Effector memory CD8-positive, alpha-beta T cell (primary cell): Measurements from ENCODE around the gene MAP3K7CL.

Source experiments
- ATAC-seq: fragments of 150-1000 bp; cut with Tn5 transposase; replicated peaks from 2 replicates; pipeline ENCODE4 v1.10.0; 2021; ENCODE audit warnings: mild to moderate bottlenecking, moderate library complexity
- DNase-seq, 3 experiments: peaks; one replicate each; pipeline ENCODE4 v3.0.0; 2021
- H3K27ac Mint-ChIP-seq, 2 donors: one replicate each; pipeline ENCODE4 v1.8.0; 2022; ENCODE audit warnings: mild to moderate bottlenecking in 2 of 2, mixed read lengths in 2 of 2, moderate library complexity in 2 of 2
- H3K27me3 Mint-ChIP-seq, 2 donors: one replicate each; pipeline ENCODE4 v1.8.0; 2022; ENCODE audit warnings: mixed read lengths in 2 of 2
- H3K36me3 Mint-ChIP-seq: one replicate; pipeline ENCODE4 v1.8.0; 2022; ENCODE audit warnings: mild to moderate bottlenecking, moderate library complexity, mixed read lengths; ENCODE audit not compliant: insufficient read depth
- H3K4me1 Mint-ChIP-seq, 2 donors: one replicate each; pipeline ENCODE4 v1.8.0; 2022; ENCODE audit warnings: low read depth in 2 of 2, mixed read lengths in 2 of 2
- H3K4me3 Mint-ChIP-seq, 2 donors: one replicate each; pipeline ENCODE4 v1.8.0; 2022; ENCODE audit warnings: mild to moderate bottlenecking in 2 of 2, mixed read lengths in 2 of 2, moderate library complexity in 2 of 2
- H3K9me3 Mint-ChIP-seq, 2 donors: one replicate each; pipeline ENCODE4 v1.8.0; 2022; ENCODE audit warnings: mixed read lengths in 2 of 2

The MAP3K7CL gene

GRCh38 chr21:29114765-29115500 is 15.5 kb upstream of the MAP3K7CL start:
- ATAC-seq: no peak
- H3K27me3 Mint-ChIP-seq: no peaks in the 10 kb centered on the region

GRCh38 chr21:29115899-29116298 is 14.5 kb upstream of the MAP3K7CL start:
- Mint-ChIP-seq H3K27me3 (no peaks in the 10 kb centered on the region), H3K9me3 (no peaks in the 10 kb centered on the region), H3K4me3 (no peak overlapping the region), H3K36me3 (no peaks in the 10 kb centered on the region), H3K4me1 (no peaks in the 10 kb centered on the region), H3K27ac (no peak overlapping the region)
- ATAC-seq: no peak
- DNase-seq: no peak

More at GRCh38 chr21:29114765-29115500, 15.5 kb upstream of the MAP3K7CL start:
- H3K36me3 Mint-ChIP-seq: no peaks in the 10 kb centered on the region
- no peak for DNase-seq
- H3K9me3 Mint-ChIP-seq: no peaks in the 10 kb centered on the region
- H3K4me3 Mint-ChIP-seq: no peak overlapping the region
- H3K4me1 Mint-ChIP-seq: no peaks in the 10 kb centered on the region
- H3K27ac Mint-ChIP-seq: no peak overlapping the region

GRCh38 chr21:29117372-29117955 is 13.0 kb upstream of the MAP3K7CL start:
- no peak overlapping the region for H3K4me3 Mint-ChIP-seq
- H3K4me1 Mint-ChIP-seq: no peaks in the 10 kb centered on the region
- H3K27ac Mint-ChIP-seq: no peak overlapping the region
- no peaks in the 10 kb centered on the region for H3K36me3 Mint-ChIP-seq
- DNase-seq (no peak), ATAC-seq (no peak)
- no peaks in the 10 kb centered on the region for H3K9me3 Mint-ChIP-seq
- H3K27me3 Mint-ChIP-seq: no peaks in the 10 kb centered on the region

GRCh38 chr21:29121759-29122158 is 8.7 kb upstream of the MAP3K7CL start:
- Mint-ChIP-seq H3K9me3 (no peaks in the 10 kb centered on the region), H3K4me3 (no peak overlapping the region), H3K27me3 (no peaks in the 10 kb centered on the region), H3K4me1 (no peaks in the 10 kb centered on the region), H3K27ac (no peak overlapping the region), H3K36me3 (no peaks in the 10 kb centered on the region)
- DNase-seq: no peak
- no peak for ATAC-seq

- Mint-ChIP-seq H3K4me3 (no peak overlapping the region), H3K9me3 (no peaks in the 10 kb centered on the region), H3K27me3 (no peaks in the 10 kb centered on the region), H3K36me3 (no peaks in the 10 kb centered on the region), H3K4me1 (no peaks in the 10 kb centered on the region), H3K27ac (no peak overlapping the region)
- ATAC-seq (no peak), DNase-seq (no peak)
Observed at GRCh38 chr21:29124645-29125044, 5.8 kb upstream of the MAP3K7CL start.

GRCh38 chr21:29125191-29125590 is 5.3 kb upstream of the MAP3K7CL start:
- no peak overlapping the region for H3K4me3 Mint-ChIP-seq
- no peaks in the 10 kb centered on the region for H3K36me3 Mint-ChIP-seq
- DNase-seq (no peak), ATAC-seq (no peak)
- no peak overlapping the region for H3K27ac Mint-ChIP-seq
- no peaks in the 10 kb centered on the region for H3K27me3 Mint-ChIP-seq
- H3K4me1 Mint-ChIP-seq: no peaks in the 10 kb centered on the region
- no peaks in the 10 kb centered on the region for H3K9me3 Mint-ChIP-seq

GRCh38 chr21:29125979-29126378 is 4.5 kb upstream of the MAP3K7CL start:
- DNase-seq (no peak), ATAC-seq (no peak)
- Mint-ChIP-seq H3K27ac (no peak overlapping the region), H3K36me3 (no peaks in the 10 kb centered on the region), H3K27me3 (no peaks in the 10 kb centered on the region), H3K4me3 (no peak overlapping the region), H3K9me3 (no peaks in the 10 kb centered on the region), H3K4me1 (no peaks in the 10 kb centered on the region)

- no peak overlapping the region for H3K4me3 Mint-ChIP-seq
- H3K9me3 Mint-ChIP-seq: no peaks in the 10 kb centered on the region
- H3K27ac Mint-ChIP-seq: no peak overlapping the region
- DNase-seq (no peak), ATAC-seq (no peak)
- no peaks in the 10 kb centered on the region for H3K4me1 Mint-ChIP-seq
- no peaks in the 10 kb centered on the region for H3K27me3 Mint-ChIP-seq
- no peaks in the 10 kb centered on the region for H3K36me3 Mint-ChIP-seq
Observed at GRCh38 chr21:29133241-29133640, 2.8 kb downstream of the MAP3K7CL start.

GRCh38 chr21:29133796-29134195 is 3.4 kb downstream of the MAP3K7CL start:
- H3K27me3 Mint-ChIP-seq: no peaks in the 10 kb centered on the region
- no peaks in the 10 kb centered on the region for H3K4me1 Mint-ChIP-seq
- H3K36me3 Mint-ChIP-seq: no peaks in the 10 kb centered on the region
- no peaks in the 10 kb centered on the region for H3K9me3 Mint-ChIP-seq
- no peak overlapping the region for H3K27ac Mint-ChIP-seq
- ATAC-seq (no peak), DNase-seq (no peak)
- no peak overlapping the region for H3K4me3 Mint-ChIP-seq

GRCh38 chr21:29135481-29135880 is 5.0 kb downstream of the MAP3K7CL start:
- Mint-ChIP-seq H3K27me3 (no peaks in the 10 kb centered on the region), H3K36me3 (no peaks in the 10 kb centered on the region), H3K4me1 (no peaks in the 10 kb centered on the region), H3K4me3 (no peak overlapping the region), H3K27ac (no peak overlapping the region), H3K9me3 (no peaks in the 10 kb centered on the region)
- no peak for ATAC-seq
- no peak for DNase-seq

GRCh38 chr21:29136033-29136432 is 5.6 kb downstream of the MAP3K7CL start:
- ATAC-seq: no peak
- Mint-ChIP-seq H3K9me3 (no peaks in the 10 kb centered on the region), H3K27ac (no peak overlapping the region), H3K27me3 (no peaks in the 10 kb centered on the region), H3K36me3 (no peaks in the 10 kb centered on the region), H3K4me3 (no peak overlapping the region), H3K4me1 (no peaks in the 10 kb centered on the region)
- DNase-seq: no peak

GRCh38 chr21:29144736-29145353 is 14.4 kb downstream of the MAP3K7CL start:
- Mint-ChIP-seq H3K4me1 (no peaks in the 10 kb centered on the region), H3K9me3 (no peaks in the 10 kb centered on the region), H3K4me3 (no peak overlapping the region), H3K36me3 (no peaks in the 10 kb centered on the region), H3K27me3 (no peaks in the 10 kb centered on the region), H3K27ac (no peak overlapping the region)
- no peak for DNase-seq
- no peak for ATAC-seq

GRCh38 chr21:29145354-29145782 is 14.9 kb downstream of the MAP3K7CL start:
- H3K27ac Mint-ChIP-seq: no peak overlapping the region
- H3K36me3 Mint-ChIP-seq: no peaks in the 10 kb centered on the region
- no peaks in the 10 kb centered on the region for H3K4me1 Mint-ChIP-seq
- H3K9me3 Mint-ChIP-seq: no peaks in the 10 kb centered on the region
- no peaks in the 10 kb centered on the region for H3K27me3 Mint-ChIP-seq
- DNase-seq (no peak), ATAC-seq (no peak)
- H3K4me3 Mint-ChIP-seq: no peak overlapping the region

- H3K27ac Mint-ChIP-seq: no peak overlapping the region
- H3K4me3 Mint-ChIP-seq: no peak overlapping the region
Observed at GRCh38 chr21:29145852-29146453, 15.5 kb downstream of the MAP3K7CL start.

More at GRCh38 chr21:29145852-29146453, 15.5 kb downstream of the MAP3K7CL start:
- Mint-ChIP-seq H3K9me3 (no peaks in the 10 kb centered on the region), H3K36me3 (peaks cover under 1% of the 10 kb centered on the region), H3K4me1 (no peaks in the 10 kb centered on the region), H3K27me3 (no peaks in the 10 kb centered on the region)
- DNase-seq (no peak), ATAC-seq (no peak)
